Right cardiac atrium (tissue), 5 donors: Measurements from ENCODE around the gene DEPP1. TPM values are rescaled to one million over a fixed set of nuclear protein-coding genes. Genes with fewer than 3 reads are reported as not detected.

ENCODE experiments used
- ATAC-seq, 2 donors: fragments of 200-7000 bp; cut with Tn5 transposase; one replicate each; pipeline versions ENCODE4 v1.8.0 to v1.9.1; 2020; ENCODE audit warnings: moderate library complexity in 2 of 2, mild to moderate bottlenecking in 1 of 2
- DNase-seq, 3 donors: peaks; one replicate each; pipeline ENCODE4 v3.0.0-alpha.2; 2020
- H3K27ac ChIP-seq: one replicate; pipeline ENCODE4 v1.5.1; 2013; ENCODE audit warnings: mild to moderate bottlenecking, low read length, control low read depth, moderate library complexity
- H3K27me3 ChIP-seq: one replicate; pipeline ENCODE4 v1.6.1; 2013; ENCODE audit not compliant: control insufficient read depth, insufficient read depth
- H3K4me1 ChIP-seq: one replicate; pipeline ENCODE4 v1.6.1; 2013; ENCODE audit warnings: low read length; ENCODE audit not compliant: control insufficient read depth, insufficient read depth
- H3K4me3 ChIP-seq: one replicate; pipeline ENCODE4 v1.5.1; 2013; ENCODE audit warnings: low read length, control low read depth
- H3K9me3 ChIP-seq: one replicate; pipeline ENCODE4 v1.6.1; 2013; ENCODE audit warnings: low read length; ENCODE audit not compliant: control insufficient read depth
- WGBS: extraction: QIAGEN DNeasy Blood & Tissue Kit; methylation state at CpG from one replicate; pipeline ENCODE4 v1.1.7; 2013; 5-methylcytosine and 5-hydroxymethylcytosine counted together
- intact Hi-C, 4 donors: fragments of 100-400 bp; cut with DNase I; formaldehyde crosslinking; loops; one replicate each; pipeline versions ENCODE4 v1.11.0 to v1.14.0; 2022 to 2023
- polyA plus RNA-seq: library from polyadenylated mRNA; stranded (reverse); fragments of 200-250 nt; gene quantifications from one replicate; pipeline ENCODE4 v1.2.3, GENCODE V29; 2013
- total RNA-seq, 4 donors: library from RNA; stranded (reverse); fragmentation: NEBNext Ultra II Directional; extraction: Animal tissue kit (Norgen Biotek cat#: 25700); gene quantifications; one replicate each; pipeline ENCODE4 v1.2.1, GENCODE V29; 2021
- donor health status: healthy with polysubstance abuse.
- donor health status: DM: no; HTN: yes; CAD: no.
- donor health status: DM: no; HTN: no; CAD: no.
- donor health status: DM: no; HTN: yes; CAD: no; lungs with severe emphysema.
- donor health status: DM: yes; HTN: yes; CAD: no.

Gene DEPP1
- total and polyA plus RNA-seq, 5 donors, result 18.8 to 43.8 (median 28.0) TPM

DNA sequence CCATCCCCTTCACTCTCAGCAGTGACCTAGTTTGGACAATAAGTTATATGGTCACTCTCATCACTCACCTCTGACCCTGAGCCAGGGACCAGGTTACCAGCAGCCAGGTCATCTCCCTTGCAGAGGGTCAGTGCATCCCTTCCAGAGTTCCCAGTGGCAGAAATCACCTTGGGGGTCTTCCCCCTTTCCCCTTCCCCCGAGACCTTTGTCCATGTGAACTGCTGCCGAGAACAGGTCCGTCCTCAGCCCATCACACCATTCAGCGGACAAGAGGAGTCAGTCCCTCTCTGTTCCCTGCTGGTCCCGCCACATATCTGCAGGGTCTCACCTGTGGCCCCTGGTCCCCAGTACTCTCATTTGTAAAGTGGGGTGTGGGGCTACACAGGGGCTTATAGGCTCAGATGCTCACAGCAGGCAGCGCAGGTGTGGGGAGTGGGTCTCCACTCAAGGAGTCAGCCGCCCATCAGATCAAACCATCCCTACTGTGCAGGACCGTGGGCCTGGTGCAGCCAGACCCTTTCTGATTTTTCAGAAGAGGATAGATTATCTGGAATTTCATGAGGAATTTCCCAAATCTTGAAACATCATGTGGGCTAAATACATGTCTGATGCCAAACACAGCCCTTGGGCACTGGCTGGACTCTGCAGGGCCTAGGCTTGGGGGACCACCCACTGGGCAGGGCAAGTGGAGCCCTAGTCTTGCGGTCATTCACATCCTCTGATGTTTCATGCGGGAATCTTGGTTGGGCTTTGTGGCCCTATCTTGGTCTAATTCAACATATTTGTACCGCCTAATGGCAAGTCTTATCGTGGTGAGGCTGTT is 6.5 kb downstream of the DEPP1 start:
- Histone ChIP-seq H3K4me1 (peaks cover 31% of the 10 kb centered on the region), H3K27ac (no peak overlapping the region), H3K9me3 (no peaks in the 10 kb centered on the region), H3K27me3 (no peaks in the 10 kb centered on the region), H3K4me3 (no peak overlapping the region)
- WGBS, result 93% methylated on average over 12 of the region's 12 CpGs
- ATAC-seq, result no peak
- intact Hi-C loops, result loop anchor here in 1 of 4 donors (10.0 kb wide), 1 partner anchor 97 kb away; no protein-coding TSS in a partner anchor
- peak in 1 of 3 donors; percentile 39 for DNase-seq

DNA sequence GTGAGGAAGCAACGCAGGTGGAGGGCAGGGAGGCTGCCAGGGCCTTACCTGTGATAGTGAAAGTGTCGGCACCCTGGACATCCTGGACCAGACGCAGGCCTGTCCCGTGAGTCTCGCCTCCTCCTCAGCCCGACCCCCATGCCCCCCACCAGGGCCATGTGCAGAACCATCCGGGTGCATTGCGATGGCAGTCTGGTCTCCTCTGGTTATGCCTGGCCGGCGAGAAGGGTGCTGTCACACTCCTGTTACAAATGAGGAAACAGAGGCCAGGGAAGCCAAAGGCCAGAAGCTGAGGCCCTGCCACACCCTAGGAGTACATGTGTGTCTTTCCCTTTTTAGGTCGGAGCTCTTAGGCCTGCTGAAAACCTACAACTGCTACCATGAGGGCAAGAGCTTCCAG is 7.2 kb downstream of the DEPP1 start:
- WGBS, result 92% methylated on average over 11 of the region's 11 CpGs
- H3K4me3 ChIP-seq, result no peak overlapping the region
- H3K4me1 ChIP-seq, result peaks cover 36% of the 10 kb centered on the region
- no peaks in the 10 kb centered on the region for H3K27me3 ChIP-seq
- H3K9me3 ChIP-seq, result no peaks in the 10 kb centered on the region
- no peak for ATAC-seq
- no peak for DNase-seq
- intact Hi-C loops, result loop anchor here in 1 of 4 donors (10.0 kb wide), 1 partner anchor 97 kb away; no protein-coding TSS in a partner anchor
- H3K27ac ChIP-seq, result no peak overlapping the region

DNA sequence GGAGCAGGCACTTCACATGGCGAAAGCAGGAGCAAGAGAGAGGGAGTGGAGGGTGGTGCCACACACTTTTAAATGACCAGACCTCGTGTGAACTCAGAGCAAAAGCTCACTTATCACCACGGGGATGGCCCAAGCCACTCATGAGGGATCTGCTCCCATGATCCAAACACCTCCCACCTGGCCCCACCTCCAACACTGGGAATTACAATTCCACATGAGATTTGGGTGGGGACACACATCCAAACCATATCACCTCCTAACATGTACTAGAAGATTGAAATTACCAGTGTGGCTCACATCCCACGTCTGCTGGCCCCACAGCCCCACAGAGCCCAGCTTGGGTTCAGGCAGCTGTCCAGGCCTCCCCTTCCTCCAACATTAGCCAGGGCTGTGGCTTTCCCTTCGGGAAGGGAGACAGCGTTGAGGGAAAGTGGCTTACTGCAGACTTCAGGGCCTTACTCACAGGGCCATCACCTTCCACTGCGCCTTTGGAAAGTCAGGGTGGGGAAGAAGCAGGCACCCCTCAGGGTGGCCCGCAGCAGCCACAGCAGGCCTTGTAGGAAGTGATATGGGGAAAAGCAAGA is 7.7 kb downstream of the DEPP1 start:
- H3K4me1 ChIP-seq, result peaks cover 41% of the 10 kb centered on the region
- intact Hi-C loops, result loop anchor here in 1 of 4 donors (10.0 kb wide), 1 partner anchor 96 kb away; no protein-coding TSS in a partner anchor

DNA sequence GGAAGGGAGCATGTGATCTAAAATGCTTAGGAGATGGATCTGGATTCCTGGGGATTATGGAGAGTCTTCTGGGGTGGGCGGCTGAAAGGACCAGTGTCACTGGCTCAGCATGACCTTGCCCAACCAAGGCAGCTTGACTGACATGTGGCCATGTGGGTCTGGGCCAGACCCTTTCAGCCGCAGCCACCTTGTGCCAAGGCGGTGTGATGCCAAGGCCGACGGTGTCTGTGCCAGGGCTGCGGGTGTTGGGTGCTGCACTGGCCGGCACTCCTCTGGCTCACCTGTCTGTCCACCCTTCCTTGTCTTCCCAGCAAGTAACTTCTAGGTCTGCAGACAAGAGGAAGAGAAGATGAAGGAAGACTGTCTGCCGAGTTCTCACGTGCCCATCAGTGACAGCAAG is 8.8 kb downstream of the DEPP1 start:
- intact Hi-C loops, result loop anchor here in 1 of 4 donors (10.0 kb wide), 1 partner anchor 95 kb away; no protein-coding TSS in a partner anchor
- H3K4me3 ChIP-seq, result no peak overlapping the region
- peaks cover 47% of the 10 kb centered on the region for H3K4me1 ChIP-seq
- no peaks in the 10 kb centered on the region for H3K27me3 ChIP-seq
- H3K9me3 ChIP-seq, result no peaks in the 10 kb centered on the region
- 78% methylated on average over 9 of the region's 9 CpGs for WGBS
- ATAC-seq (no peak), DNase-seq (no peak)
- peak overlapping the region; percentile 43 for H3K27ac ChIP-seq

More for the DNA sequence above, 7.7 kb downstream of the DEPP1 start:
- ATAC-seq (no peak), DNase-seq (no peak)
- Histone ChIP-seq H3K9me3 (no peaks in the 10 kb centered on the region), H3K4me3 (no peak overlapping the region), H3K27ac (no peak overlapping the region), H3K27me3 (no peaks in the 10 kb centered on the region)
- WGBS, result 89% methylated on average over 8 of the region's 8 CpGs

DNA sequence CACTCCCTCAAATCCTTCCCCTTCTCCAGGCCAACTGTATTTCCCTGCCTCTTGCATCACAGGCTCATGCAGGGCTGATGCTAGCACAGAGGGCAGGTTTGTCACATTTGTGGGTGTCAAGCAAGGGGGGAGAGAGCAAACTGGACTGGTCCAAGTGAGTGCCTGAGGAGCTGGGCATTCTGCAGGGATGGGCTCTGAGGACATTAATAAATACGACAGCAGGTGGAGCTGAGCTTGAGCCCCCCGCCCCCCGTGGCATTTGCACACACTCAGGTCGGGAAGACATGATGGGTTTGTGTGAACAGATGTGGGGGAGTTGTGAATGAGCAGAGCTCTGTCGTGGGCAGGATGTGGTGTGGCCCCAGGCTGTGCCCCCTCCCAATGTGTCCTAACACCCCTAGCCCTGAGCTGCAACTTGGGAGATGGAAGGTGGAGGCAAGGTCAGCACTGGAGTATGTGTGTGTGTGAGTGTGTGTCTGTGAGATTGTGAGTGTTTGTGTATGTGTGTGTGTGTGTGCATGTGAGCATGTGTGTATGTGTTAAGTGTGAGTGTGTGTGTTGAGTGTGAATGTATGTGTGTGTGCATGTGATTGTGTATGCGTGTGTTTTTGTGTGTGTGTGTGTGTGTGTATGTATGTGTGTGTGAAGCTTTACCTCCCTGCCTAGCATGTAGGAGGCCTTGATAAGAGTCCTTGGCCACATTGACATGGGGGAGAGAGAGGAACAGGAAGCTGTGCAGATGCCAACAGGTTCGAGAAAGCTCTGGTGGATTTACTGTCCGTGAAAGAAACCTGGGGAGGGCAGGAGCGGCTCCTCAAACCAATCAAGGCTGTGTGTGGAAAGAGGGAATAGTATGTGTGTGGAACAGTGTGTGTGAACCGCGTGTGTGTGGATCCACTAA is 9.9 kb downstream of the DEPP1 start:
- intact Hi-C loops, result no loop called here
- H3K27me3 ChIP-seq, result no peaks in the 10 kb centered on the region
- peaks cover 48% of the 10 kb centered on the region for H3K4me1 ChIP-seq
- no peaks in the 10 kb centered on the region for H3K9me3 ChIP-seq
- 65% methylated on average over 11 of the region's 11 CpGs for WGBS
- H3K4me3 ChIP-seq, result no peak overlapping the region
- no peak for DNase-seq
- H3K27ac ChIP-seq, result peak overlapping the region; percentile 19
- no peak for ATAC-seq

DNA sequence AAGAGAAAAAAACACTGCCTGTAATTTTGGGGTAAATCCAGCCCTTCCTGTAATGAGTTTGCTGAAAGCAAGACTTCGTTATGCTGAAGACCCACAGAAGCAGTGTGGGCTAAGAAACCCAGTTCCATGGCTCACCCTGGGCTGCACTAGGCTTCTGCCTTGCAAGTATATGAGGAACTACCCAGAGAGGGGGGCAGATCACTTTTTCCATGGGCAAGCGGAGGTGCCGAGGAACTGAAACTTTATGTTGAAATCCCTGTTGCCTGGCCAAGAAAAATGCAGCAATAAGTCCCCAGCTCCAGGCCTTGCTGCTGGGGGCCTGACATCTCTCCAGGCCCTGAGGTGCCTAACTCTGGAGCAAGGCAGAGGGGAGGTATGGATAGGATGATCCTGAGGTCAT is 10.5 kb downstream of the DEPP1 start:
- WGBS, result 18% methylated on average over 3 of the region's 3 CpGs
- Histone ChIP-seq H3K4me1 (peaks cover 53% of the 10 kb centered on the region), H3K27ac (peak overlapping the region; percentile 19), H3K4me3 (no peak overlapping the region), H3K9me3 (no peaks in the 10 kb centered on the region), H3K27me3 (no peaks in the 10 kb centered on the region)
- intact Hi-C loops, result no loop called here
- DNase-seq (peak in 1 of 3 donors; percentile 66), ATAC-seq (peak; percentile 42 to 62)

DNA sequence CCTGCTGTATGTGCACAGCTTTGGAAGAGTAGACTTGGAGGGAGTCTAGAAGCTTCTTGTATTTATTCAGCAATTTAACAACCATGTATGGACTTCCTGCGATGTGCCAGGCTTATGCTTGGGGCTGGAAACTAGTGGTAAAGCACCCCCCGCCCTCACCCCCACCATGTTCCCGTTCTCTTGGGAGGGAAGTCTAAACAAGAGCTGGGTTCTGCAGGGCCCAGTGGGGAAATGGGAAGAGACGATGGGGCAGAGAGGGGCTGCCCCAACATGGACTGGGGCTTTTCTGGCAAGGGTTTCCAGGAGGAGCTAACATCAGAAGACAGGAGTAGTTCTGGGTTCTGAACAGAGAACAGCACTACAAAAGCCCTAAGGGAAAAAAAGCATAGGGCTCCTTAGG is 11.0 kb downstream of the DEPP1 start:
- Histone ChIP-seq H3K9me3 (no peaks in the 10 kb centered on the region), H3K27me3 (no peaks in the 10 kb centered on the region), H3K4me1 (peaks cover 54% of the 10 kb centered on the region), H3K4me3 (no peak overlapping the region), H3K27ac (peak overlapping the region; percentile 19)
- ATAC-seq, result peak in 1 of 2 donors; percentile 1
- DNase-seq, result no peak
- WGBS, result 58% methylated on average over 4 of the region's 4 CpGs
- intact Hi-C loops, result no loop called here

DNA sequence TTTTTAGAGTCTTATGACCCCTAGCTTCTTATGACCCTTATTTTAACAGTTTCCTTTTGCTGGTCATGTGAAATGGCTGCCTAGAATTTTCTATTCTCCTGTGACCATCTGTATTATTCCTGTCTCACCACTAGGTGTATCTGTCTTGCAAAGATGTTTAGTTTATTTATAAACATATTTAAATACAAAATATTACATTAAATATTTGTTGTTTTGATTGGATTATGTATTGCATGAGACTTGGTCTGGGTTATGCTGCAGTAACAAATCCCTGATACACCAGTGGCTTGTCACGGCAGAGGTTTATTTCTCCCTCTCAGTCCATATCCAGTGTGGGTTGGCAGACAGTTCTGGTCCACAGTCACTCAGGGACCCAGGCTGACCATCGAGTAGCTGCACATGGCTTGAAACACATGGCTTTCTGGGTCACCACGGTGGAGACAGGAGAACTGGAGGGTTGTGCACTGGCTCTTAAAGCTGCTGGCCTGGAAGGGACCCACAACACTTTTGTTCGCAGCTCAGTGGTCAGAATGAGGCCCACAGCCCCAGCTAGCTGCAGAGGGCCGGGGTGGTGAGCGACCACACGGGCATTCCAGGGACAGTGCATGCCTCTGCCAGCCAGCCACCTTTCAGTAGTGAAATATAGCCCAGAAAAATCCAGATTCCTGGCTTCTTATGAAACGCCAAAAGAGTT is 11.6 kb downstream of the DEPP1 start:
- Histone ChIP-seq H3K4me1 (peaks cover 59% of the 10 kb centered on the region), H3K27ac (peak overlapping the region; percentile 96), H3K4me3 (no peak overlapping the region), H3K9me3 (no peaks in the 10 kb centered on the region), H3K27me3 (no peaks in the 10 kb centered on the region)
- 62% methylated on average over 8 of the region's 8 CpGs for WGBS
- intact Hi-C loops, result no loop called here
- ATAC-seq, result no peak
- DNase-seq, result no peak

DNA sequence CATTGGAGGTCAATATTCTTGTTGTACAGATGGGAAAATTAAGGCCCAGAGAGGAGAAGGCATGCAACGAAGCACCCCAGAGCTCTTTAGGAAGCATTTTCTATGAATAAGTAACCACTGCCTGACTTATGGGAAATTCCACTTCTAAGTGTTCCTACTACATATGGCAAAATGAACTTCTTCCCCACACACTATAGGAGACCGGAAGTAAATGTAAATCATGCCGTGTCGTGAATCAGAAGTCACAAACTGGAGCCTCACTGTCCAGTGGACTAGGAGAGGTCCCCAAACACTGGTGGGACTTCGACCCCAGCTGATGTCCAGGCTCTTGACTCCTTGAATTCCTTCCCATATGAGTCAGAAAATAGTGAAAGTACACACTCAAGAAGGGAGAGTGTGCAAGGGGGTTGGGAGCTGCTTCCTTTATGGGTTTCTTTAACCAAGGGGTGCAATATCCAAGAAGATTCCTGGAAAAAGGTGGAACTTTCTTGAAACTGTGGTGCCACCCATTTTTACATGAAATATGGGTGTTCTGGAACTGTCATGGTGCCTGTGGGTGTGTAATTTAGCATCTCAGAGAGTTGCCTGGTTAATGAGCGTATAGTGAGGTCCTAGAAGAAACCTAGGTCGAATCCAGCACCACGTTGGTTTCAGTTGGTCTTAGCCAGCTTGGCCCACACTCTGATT is 12.3 kb downstream of the DEPP1 start:
- no peak for DNase-seq
- H3K27me3 ChIP-seq, result no peaks in the 10 kb centered on the region
- no peak for ATAC-seq
- peaks cover 62% of the 10 kb centered on the region for H3K4me1 ChIP-seq
- no peaks in the 10 kb centered on the region for H3K9me3 ChIP-seq
- H3K4me3 ChIP-seq, result no peak overlapping the region
- intact Hi-C loops, result no loop called here
- WGBS, result 73% methylated on average over 8 of the region's 8 CpGs
- H3K27ac ChIP-seq, result peak overlapping the region; percentile 96

DNA sequence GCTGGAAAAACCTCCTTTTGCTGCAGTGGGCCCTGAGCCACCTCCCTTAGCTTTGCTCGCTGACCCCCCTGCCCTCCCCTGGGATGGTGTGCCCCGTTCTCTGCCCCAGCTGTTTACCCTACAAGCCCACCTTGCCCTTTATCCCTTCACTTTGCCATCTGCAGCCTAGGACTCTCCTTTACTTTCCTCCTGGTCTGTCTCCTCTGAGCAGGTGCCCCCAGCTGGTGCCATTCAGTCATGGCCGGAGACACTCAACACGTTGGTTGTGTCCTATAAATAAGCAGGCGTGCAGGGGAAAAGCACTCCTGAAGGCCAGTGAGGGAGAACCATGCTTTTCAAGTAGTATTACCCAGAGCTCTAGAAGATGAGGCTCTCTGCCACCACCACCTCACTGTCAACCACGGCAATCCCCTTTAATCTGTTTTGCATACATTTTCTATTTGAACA is 12.9 kb downstream of the DEPP1 start:
- intact Hi-C loops, result no loop called here
- ATAC-seq (no peak), DNase-seq (peak in 1 of 3 donors; percentile 68)
- H3K4me1 ChIP-seq, result peaks cover 62% of the 10 kb centered on the region
- no peaks in the 10 kb centered on the region for H3K9me3 ChIP-seq
- H3K4me3 ChIP-seq, result no peak overlapping the region
- peak overlapping the region; percentile 96 for H3K27ac ChIP-seq
- no peaks in the 10 kb centered on the region for H3K27me3 ChIP-seq
- WGBS, result 65% methylated on average over 6 of the region's 6 CpGs
